ENCODE results near the gene DBNL.

The DBNL gene

DNA sequence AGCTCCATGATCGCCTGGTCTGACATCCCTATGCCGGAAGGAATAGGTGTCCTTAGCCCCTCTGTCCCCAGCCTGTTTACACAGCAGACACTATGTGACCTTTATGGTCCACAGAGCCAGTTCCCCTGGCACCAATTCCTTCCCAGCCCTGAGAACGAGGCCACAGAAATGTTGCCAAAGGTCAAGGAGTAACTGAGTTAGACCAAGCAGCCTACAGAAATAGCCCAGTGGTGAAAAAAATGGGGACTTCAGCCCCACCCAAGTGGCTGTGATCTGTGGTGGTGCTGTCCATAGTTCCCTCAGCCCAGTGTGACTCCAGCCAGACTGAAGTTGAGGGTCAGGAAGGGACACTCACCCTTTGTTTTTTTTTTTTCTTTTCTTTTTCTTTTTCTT, 18.4 kb downstream of the DBNL start:
- no peak for DNase-seq

DNA sequence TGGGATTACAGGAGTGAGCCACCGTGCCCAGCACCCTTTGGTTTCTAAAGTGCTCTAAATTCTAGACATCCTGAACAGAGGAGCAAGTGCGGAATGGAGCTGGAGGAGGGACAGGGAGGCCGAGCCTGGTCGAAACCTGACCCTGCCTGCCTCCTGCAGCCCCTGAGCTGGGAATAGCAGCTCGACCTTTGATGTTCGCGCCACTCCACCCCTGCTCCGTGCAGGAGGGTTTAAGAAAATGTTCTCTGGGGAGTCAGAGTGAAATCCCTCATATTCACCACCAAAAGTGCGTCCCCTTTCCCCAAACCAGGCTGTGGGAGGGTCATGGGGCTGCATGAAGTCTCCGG, 19.0 kb downstream of the DBNL start:
- no peak for DNase-seq

DNA sequence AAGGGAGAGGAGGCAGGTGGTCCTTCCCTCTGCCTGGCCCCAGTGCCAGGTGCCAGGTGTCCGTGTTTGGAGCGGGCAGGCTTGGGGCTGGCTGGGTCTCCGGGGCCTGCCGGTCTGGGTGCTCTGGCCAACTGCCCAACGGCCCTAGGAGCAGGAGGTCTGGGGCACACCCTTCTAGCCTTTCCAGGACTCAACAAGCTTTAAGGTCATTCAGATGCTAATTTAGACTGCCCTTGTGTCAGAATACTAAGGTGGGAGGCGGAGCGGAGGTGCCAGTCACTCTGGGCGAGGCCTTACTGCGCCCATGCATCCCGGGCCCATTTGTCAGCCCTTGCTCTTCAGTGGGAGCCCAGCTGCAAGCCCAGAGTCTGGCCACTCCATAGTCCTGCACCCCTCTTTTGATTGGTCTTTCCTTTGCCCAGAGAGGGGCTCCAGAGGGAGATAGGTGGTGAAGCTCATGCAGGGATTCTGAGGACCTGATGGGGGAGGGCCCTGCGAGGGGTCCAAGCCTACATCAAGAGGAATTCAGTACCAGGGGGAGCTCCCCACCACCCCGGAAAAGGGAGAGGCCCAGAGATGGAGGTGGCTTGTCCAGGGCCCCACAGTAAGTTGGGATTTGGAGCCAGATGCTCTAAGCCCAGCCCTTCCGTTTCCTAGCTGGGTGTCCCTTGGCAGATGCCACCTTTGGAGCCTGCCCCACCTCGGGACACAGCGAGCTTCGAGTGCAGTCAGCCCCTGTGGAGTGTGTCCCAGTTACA, 19.6 kb downstream of the DBNL start:
- DNase-seq = no peak

DNA sequence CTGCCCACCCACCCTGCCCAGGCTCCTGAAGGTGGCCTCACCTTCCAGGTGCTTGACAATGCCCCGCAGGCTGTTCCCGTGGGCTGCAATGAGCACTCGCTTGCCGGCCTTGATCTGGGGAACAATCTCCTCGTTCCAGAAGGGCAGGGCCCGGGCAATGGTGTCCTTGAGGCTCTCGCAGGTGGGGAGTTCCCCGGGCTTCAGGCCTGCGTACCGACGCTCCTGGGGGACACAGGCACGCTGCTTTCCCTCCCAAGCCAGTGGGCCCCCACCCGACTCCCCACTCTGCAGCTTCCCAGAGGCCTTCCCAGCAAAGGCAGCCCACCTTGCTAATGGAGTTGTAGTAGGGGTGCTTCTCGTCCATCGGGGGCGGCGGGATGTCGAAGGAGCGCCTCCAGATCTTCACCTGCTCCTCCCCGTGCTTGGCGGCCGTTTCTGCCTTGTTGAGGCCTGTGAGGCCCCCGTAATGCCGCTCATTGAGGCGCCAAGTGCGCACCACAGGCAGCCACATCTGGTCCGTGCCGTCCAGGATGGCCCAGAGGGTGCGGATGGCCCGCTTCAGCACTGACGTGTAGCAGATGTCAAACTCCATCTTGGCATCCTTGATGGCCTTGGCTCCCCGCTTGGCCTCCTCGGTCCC, 20.4 kb downstream of the DBNL start:
- DNase-seq = peak; percentile 47

DNA sequence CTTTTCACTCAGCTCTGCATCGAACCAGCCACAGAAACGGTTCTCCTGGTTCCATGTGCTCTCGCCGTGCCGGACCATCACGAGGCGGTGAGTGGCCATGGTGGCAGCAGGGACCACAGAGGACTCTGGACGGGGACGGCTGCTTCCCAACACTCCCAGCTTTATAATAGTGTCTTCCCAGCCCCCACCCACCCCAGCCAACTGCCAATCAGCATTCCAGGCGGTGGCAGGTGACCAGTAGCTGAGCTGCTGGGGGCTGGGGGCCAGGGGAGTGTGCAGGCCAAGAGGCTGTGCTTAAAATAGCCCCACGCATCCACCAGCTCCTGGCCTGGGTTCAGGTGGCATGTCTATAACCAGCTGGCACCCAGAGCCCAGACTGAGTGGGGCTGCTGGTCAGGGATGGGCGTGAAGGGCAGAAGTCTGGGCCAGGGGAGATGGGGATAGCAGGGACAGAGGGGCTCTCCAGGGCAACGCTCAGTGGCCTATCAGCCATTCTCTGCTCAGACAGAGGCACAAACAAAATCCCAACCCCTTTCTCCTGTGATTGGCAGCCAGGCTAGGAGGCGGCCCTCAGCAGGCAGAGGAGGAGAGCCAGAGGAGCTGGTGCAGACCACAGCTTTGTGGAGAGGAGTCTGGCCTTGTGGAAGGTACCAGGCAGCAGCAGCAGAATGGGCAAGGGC, 21.1 kb downstream of the DBNL start, which contains the start of gene PGAM2:
TSS of gene PGAM2 (minus strand) at position 137 of the 680 bp plus-strand sequence. CDS start at position 99, 38 bp downstream.
- DNase-seq = peak; percentile 87

DNA sequence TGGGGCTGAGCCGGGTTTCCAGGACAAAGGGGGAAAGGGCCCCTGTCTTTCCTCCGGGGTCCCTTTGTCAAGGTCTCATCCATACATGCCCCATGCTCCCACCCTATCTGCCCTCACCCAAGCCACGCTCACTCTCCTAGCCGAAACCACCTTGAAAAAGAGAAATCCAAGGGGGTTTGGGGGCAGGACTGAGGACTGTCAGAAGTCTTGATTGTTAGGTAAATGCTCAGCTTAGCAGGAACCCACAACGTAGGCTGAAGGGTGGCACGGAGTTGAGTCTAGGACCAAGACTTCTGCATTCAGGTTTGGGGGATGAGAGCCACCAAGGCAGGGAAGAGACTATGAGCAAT, 21.6 kb downstream of the DBNL start:
- no peak for DNase-seq

DNA sequence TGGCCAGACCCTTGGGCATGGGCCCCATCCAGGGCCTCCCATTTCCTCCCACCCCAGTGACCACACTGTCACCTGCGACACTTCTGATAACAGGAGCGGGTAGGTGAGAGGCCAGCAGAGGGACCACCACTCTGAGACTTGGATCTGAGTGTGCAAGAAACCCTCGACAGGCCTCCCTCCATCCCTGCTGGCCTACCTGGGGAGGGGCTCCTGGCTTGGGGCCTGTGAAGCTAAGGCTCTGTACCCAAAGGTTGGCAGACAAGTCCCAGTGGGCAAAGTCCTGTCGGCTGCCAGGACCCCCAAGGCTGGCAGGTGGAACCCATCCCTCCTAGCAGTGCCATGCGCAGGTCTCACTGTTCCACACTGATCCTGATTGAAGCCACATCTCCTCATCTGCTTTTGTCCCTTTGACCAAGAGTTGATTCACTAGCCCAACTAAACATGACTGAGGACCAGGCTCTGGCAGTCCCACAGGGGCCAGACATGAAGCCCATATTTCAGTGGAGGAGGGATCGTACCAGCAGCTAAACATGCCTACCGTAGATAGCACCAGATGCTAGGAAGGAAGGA, 22.1 kb downstream of the DBNL start:
- DNase-seq = no peak

DNA sequence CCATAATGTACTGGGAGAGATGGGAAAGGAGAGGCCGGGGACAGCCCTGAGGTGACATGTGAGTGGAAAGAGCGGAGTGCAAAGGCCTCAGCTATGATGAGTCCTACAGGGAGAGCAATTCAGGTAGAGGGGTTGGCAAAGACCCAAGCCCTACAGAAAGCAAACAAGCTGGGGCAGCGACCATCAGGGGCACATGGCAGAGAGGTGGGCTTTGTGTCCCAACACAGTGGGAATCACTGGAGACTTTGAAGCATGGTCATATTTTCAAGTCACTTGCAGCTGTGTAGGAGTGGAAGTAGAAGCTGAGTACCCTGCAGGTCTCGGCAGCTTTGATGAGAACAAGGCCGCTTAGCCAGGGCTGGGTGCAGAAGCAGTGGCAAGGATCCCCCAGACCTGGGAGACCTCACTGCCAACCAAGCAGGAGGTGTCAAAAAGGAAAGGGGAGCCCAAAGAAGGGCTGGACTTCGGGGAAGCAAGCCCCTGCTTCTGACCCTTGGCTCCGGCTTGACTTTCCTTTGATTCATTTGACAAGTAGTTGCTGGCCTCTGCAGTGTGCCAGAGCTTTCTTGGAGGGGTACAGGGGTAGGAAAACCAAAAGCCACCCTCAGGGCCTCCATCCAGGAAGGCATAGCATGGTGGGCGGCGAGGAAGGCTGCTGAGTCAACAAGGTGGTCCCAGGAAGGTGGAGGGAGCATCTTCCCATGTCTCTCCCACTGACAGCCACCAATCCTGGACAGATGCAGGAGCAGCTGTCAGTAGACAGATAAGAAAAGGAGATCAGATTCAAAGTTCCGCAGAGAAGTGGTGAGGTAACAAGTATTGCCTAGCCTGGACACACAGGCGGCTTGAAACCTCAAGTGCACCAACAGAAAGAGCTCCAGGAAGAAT, 22.8 kb downstream of the DBNL start:
- no peak for DNase-seq

DNA sequence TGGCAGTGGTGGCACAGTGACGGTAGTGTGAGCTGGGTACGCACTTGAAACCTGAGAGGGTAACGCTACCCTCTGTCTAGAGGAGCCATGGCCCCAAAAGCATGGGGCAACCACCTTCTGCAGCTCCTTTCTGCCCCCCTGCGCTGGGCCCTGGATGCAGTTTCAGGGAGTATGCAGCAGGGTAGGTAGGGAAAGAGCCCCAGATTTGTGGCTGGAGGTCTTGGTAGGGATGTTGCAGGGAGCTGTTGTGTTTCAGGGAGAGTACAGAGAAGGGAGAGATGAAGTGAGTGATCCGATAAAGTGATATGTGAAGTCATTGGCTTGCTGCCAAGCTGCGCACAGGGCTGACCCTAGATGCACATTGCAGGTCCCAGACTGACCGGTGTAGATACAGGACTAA, 23.6 kb downstream of the DBNL start:
- no peak for DNase-seq

DNA sequence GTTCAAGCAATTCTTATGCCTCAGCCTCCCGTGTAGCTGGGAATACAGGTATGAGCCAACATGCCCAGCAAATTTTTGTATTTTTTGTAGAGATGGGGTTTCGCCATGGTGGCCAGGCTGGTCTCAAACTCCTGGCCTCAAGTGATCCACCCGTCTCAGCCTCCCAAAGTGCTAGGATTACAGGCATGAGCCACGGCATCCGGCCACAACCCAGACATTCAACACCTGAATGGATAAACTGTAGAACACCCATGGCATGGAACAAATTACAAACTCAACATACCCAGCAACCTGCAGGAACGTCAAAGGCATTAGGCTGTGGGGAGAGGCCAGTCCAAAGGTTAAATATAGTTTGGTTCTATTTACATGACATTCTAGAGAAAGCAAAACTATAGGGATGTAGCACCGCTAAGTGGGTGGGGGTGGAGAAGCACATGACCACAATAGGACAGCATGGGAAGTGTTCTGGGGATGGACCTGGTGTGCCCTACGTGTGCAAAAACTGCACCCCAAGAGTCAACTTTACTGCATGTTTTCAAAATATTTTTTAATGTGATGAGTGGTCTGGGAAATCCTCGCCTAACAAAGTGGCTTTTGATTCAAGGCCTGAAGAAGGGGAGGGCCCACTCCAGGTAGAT, 27.3 kb downstream of the DBNL start:
- DNase-seq = no peak

DNA sequence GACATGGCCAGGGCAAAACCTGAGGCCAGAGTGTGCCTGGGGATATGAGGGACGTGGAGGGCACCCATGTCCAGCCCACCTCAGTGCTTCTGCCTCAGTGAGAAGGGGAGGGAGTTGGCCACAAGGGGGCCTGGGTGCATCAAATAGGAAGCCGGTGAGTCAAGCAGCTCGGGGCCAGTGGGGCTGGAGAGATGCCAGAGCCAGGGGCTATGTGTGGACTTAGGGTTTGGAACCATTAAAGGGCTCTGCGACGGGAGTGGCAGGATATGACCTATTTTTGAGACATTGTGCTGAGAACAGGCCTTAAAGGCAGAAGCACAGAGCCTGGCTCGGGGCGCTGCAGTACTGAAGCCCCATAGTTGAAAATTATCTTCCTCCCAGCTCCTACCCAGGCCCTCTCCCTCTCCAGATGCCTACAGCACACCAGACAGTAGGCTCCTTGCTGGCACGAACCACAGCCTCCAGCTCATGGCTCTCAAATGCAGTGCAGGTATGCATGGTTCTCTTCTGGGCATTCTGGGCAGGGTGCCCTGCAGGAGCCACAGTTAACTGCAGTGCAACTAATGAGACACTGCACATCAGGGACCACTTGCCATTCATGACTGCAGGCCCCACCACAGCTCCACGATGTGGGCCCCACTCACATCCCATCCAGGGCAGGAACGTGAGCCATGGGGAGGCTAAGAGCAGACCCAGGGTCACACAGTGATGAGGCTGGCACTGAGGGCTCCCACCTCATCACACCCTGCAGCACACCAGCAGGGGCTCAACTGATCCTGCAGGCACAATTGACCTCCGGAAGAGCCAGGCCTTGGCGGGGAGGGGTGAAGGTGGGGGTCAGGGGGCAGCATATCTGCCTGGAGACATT, 28.1 kb downstream of the DBNL start:
- DNase-seq = peak; percentile 40

DNA sequence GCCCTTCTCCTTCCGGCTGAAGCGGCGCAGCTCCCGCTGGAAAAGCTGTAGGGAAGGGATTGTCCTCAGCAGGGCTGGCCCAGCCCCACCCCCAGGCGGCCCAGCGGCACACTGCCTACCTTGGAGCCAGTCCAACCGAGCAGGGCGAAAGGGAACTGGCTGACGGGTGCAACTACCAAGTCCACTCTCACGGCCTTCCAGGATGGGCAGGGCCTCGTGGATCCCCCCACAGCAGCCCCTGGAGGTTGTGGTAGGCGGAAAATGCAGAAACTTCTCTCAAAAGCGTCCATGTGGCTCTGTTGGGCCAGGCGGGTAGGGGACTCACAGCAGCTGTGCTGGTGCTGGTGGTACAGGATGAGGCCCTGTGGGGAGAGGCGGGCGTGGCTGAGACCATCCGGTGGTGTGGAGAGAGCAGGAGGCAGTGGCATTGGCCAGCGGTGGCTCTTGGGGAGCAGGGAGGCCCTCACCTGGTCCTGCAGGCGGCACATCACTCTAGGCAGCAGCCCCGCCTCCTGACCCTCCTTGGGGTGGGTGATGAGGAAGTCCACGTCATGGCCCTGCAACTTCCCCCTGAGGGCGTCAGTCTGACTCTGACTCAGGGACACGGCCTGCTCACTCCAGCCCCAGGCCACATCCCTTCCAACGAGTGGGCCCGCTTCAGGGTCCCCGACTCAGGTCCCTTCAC, 29.3 kb downstream of the DBNL start:
- no peak for DNase-seq

DNA sequence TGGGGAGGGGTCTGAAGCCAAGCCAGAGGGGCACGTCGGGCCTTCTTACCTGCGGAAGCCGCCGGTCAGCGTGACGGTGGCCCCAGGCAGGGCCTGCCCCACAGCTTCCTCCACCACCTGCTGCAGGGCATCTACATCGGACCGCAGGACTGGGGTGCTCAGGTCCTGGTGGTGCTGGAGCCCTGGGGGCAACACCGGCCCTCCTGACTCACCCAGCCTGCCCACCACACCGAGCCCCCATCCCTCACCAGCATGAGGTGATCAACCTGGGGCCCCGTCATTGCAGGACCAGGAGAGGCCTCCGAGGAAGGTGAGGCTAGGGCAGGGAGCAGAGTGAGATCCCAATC, 29.8 kb downstream of the DBNL start:
- DNase-seq = no peak

DNA sequence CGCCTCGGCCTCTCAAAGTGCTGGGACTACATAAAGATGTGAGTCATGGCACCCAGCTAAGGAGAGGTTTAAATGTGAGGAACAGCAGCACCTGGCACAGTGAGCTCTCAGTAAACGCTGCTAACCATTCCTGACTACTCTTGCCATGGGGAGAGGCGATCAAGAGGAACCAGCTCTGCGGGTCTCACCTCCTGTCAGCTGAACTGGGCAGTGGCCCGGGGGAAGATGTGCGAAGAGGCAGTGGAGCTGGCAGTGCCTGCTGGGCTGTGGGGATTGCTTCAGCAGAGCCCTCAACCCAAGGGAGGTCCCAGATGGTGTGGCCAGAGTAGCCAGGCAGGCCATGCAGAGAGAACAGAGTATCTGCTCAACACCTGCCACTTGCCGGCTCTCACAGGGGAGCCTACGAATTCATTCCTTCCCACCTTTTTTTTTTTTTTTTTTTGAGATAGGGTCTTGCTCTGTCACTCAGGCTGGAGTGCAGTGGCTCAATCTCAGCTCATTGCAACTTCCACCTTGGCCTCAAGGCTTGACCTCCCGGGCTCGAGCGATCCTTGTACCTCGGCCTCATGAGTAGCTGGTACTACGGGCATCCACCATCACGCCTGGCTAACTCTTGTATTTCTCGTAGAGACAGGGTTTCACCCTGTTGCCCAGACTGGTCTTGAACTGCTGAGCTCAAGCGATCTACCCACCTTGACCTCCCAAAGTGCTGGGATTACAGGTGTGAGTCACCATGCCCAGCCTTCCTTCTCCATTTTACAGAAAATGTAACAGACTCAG, 31.0 kb downstream of the DBNL start:
- DNase-seq = no peak

DNA sequence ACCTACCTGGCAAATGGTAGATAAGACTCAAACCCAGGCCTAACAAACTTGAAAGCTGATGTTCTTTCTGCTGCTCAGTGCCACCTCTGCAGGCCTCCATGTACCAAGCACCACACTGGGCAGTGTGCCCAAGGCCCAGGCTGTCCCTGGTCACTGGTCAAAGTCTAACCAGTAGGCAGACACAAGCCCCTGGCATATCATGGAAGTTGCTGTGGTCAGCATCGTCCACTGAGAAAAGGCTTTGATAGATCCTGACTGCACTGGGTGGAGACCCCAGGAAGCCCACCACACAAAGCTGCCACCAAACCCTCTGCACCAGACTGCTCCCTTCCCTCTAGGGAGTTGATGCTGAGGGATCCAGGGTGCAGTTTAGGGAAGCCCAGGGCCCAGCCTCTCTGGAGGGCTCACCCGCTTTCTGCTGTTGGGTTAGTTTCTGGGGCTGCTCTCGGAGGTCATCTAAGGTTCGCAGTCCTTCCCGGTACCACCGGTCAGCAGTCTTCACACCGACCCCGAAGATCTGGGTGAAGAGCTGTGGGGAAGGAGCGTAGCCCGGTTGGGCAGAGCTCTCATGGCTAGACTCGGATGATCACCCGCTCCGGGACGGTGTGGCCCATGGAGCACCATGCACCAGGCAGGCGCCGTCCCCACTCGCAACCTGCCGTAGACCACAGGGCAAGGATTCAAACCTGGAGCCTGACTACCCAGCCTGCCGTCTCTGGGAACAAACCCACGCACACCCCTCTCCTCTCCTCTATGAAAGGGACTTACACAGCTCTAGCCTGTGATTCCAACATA, 31.8 kb downstream of the DBNL start:
- no peak for DNase-seq

DNA sequence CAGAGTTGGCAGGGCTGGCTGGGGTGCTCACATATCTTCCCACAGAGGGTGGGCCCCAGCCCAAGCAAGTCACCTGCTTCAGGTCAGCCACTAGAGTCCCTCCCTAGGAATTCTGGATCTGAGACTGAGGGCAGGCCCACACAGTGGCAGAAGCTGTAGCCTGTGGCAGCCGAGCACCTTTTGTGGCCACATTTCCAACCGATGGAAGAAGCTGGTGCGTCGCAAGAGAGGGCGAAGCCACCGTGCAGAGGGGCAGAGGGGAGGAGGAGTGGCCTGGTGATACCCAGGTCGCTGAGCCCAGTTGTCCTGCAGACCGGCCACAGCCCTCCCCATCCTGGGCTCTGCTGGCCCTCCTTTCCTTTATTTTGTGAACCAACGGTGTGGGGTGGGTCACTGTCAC, 32.6 kb downstream of the DBNL start:
- DNase-seq = no peak

DNA sequence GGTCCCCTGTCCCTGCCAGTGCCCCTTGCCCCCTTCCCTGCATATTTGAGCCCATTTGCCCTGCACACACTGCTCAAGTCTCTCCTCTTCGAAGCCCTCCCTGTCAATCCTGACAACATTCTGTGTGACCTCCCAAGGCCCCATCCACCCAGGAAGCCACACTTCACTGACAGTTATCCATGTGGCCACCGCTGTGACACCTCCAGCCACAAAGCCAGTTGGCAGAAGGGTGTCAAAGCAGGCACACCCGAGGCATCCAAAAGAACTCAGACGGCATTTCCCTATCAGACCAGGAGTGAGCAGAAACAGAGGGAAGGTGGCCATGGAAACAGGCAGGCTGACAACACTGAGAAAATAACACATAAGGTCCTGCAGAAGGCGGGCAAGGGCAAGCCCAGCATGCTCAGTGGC, 33.2 kb downstream of the DBNL start:
- no peak for DNase-seq

DNA sequence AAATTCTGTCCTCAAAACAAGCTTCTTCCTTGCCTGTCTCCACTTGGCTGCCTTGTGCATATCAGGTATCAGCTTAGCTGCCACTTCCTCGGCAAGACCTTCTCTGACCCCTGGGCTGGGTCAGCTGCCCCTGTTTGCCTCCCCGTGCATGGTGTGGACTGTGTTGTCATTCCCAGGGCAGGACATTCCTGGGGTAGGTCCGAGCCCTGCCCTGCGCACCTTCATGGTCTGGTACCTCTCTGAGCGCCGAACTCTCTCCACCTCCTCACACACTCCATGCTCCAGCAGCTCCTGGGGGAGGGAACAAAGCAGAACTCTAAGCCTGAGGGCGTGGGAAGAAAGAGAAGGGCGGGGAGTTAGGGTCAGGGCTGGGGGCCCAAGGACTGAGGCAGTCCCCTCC, 34.0 kb downstream of the DBNL start:
- no peak for DNase-seq

DNA sequence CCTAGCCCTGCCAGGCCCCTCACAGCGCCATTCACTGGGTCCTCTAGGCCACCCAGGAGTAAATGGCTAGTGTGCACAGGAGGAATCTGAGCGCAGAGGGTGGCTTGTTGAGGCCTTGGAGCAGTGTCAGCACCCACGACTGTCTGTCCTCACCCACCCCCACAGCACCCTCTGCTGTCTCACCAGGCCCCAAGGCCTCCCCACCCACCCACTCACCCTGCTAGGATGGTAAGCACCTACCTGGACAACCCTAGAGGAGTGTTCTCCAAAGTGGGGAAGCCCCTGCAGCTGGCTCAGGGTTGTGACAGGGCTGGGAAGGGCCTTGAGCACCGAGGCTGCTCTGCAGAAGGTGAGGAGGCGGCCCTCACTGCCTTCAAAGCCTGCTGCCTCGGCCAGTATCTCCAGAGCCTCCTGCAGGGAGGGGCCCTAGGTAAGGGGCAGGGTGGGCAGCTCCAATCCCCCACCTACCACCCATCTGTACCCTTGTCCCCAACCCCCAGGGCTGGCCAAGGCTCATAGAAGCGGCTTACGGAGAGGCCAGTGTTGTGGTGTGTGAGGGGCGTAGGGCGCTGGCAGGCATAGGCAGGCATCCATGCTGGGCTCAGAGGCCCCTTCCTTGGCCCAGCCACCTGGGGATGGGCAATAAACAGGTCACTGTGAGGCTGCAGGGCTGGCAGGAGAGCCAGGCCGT, 35.0 kb downstream of the DBNL start:
- DNase-seq = no peak

All from NCI-H146 (cell line).